ENCODE data around the gene MAFF. TPM values are rescaled to one million over a fixed set of nuclear protein-coding genes. Genes with fewer than 3 reads are reported as not detected.

The MAFF gene
- total RNA-seq, 2 donors from 2014 or later, result 4.7 to 5.5 TPM

- Histone ChIP-seq H3K4me3 (ENCODE audit: low read length) (no peak overlapping the region), H3K9me3 (ENCODE audit: control insufficient read depth, low read length) (no peaks in the 10 kb centered on the region), H3K27ac (ENCODE audit: low read depth, low read length) (no peak overlapping the region), H3K4me1 (ENCODE audit: control insufficient read depth, insufficient read depth, low read length) (peaks cover 6% of the 10 kb centered on the region), H3K36me3 (ENCODE audit: control insufficient read depth, insufficient read depth, low read length) (peaks cover 47% of the 10 kb centered on the region), H3K9ac (ENCODE audit: extremely low read depth, low read length, poor library complexity, severe bottlenecking) (no peak overlapping the region), H3K27me3 (ENCODE audit: control insufficient read depth, insufficient read depth, low read length, poor library complexity, severe bottlenecking) (no peaks in the 10 kb centered on the region)
- Mint-ChIP-seq H3K27ac (no peak overlapping the region), H3K4me3 (no peak overlapping the region), H3K4me1 (peaks cover 24% of the 10 kb centered on the region), H3K36me3 (ENCODE audit: low read depth) (peaks cover 41% of the 10 kb centered on the region), H3K27me3 (ENCODE audit: insufficient read depth) (no peaks in the 10 kb centered on the region), H3K9me3 (no peaks in the 10 kb centered on the region)
- no peak for DNase-seq
- TF ChIP-seq CTCF (conservative IDR thresholded peaks at IDR 0.05), result no peak
- WGBS, 2 experiments (ENCODE audit: insufficient coverage in 1 of 2, insufficient read length in 1 of 2), result 90 to 95% methylated on average over 7 to 8 of the region's 8 CpGs
These were observed 35.0 kb downstream of the MAFF start for GRCh38 chr22:38236786-38237185.

DNA sequence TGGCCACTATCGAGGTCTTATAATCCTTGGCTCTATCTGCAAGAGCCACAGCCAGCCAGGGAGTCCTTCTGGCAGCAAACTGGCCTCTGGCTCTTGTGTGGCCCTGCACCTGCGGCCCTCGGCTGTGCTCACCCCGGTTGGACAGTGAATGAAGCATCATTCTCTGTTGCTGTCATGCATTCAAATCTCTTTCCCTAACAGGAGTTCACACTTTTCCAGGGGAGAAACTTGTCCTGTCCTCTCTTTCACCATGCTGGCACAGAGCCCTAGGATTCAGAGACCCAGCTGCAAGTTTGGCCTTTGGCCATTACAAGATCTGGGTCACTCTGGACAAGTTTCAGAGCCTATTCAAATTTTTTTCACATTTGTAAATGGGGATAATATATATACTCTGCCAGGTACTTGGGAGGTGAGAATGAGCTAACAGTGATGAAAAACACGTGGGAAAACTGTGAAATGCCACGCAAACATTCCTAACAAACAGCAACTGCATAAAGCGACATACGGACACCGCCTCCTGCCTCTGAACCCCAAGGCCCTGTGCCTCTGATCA lies 36.8 kb downstream of the MAFF start:
- no peaks in the 10 kb centered on the region for H3K9me3 Mint-ChIP-seq
- no peaks in the 10 kb centered on the region for H3K27me3 Mint-ChIP-seq (ENCODE audit: insufficient read depth)
- Histone ChIP-seq H3K9me3 (ENCODE audit: control insufficient read depth, low read length) (no peaks in the 10 kb centered on the region), H3K4me1 (ENCODE audit: control insufficient read depth, insufficient read depth, low read length) (peaks cover 6% of the 10 kb centered on the region), H3K27me3 (ENCODE audit: control insufficient read depth, insufficient read depth, low read length, poor library complexity, severe bottlenecking) (no peaks in the 10 kb centered on the region), H3K4me3 (ENCODE audit: low read length) (no peak overlapping the region), H3K9ac (ENCODE audit: extremely low read depth, low read length, poor library complexity, severe bottlenecking) (no peak overlapping the region), H3K36me3 (ENCODE audit: control insufficient read depth, insufficient read depth, low read length) (peaks cover 36% of the 10 kb centered on the region), H3K27ac (ENCODE audit: low read depth, low read length) (no peak overlapping the region)
- no peak overlapping the region for H3K4me3 Mint-ChIP-seq
- H3K4me1 Mint-ChIP-seq, result peaks cover 24% of the 10 kb centered on the region
- 93 to 95% methylated on average over 6 to 9 of the region's 9 CpGs for WGBS, 2 experiments (ENCODE audit: insufficient coverage in 1 of 2, insufficient read length in 1 of 2)
- H3K27ac Mint-ChIP-seq, result peak overlapping the region; percentile 83
- no peak for TF ChIP-seq CTCF (conservative IDR thresholded peaks at IDR 0.05)
- peaks cover 30% of the 10 kb centered on the region for H3K36me3 Mint-ChIP-seq (ENCODE audit: low read depth)
- no peak for DNase-seq

DNA sequence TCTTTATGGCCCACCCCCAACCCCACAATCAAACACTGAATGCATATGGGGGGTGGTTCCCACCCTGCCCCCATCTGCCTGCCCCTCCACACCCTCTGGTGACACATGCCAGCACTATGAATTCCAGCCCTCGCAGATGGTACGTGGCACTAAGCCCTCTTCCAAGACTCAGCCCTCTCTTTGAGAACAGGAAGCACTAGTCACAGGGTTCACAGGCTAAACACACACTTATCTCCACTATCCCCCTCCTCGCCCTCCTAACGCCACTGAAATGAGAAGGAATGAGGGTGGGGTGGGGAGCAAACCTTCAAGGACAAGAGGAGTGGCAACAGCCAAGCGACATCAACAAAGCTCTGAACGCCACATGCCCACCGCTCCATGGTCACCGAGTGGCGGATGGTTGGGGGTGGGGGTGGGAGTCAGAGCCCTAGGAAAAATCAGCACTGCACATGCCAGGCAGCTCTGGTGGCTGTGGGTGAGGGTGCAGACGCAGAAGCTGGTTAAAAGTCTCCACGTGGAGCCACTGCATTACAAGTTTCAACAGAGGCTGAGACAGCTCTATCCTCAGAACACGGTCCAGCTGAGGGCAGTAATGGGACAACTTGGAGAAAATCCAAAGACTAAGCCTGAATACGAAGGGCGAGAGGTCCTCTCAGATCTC lies 37.4 kb downstream of the MAFF start:
- H3K9me3 ChIP-seq (ENCODE audit: control insufficient read depth, low read length), result no peaks in the 10 kb centered on the region
- 84 to 89% methylated on average over 6 to 14 of the region's 14 CpGs for WGBS, 2 experiments (ENCODE audit: insufficient coverage in 1 of 2, insufficient read length in 1 of 2)
- H3K36me3 Mint-ChIP-seq (ENCODE audit: low read depth), result peaks cover 31% of the 10 kb centered on the region
- H3K4me3 Mint-ChIP-seq, result no peak overlapping the region
- no peak for DNase-seq
- peak overlapping the region; percentile 83 for H3K27ac Mint-ChIP-seq
- no peaks in the 10 kb centered on the region for H3K27me3 Mint-ChIP-seq (ENCODE audit: insufficient read depth)
- no peak overlapping the region for H3K4me3 ChIP-seq (ENCODE audit: low read length)
- H3K9ac ChIP-seq (ENCODE audit: extremely low read depth, low read length, poor library complexity, severe bottlenecking), result no peak overlapping the region
- peaks cover 24% of the 10 kb centered on the region for H3K4me1 Mint-ChIP-seq
- TF ChIP-seq CTCF (conservative IDR thresholded peaks at IDR 0.05), result no peak
- H3K27ac ChIP-seq (ENCODE audit: low read depth, low read length), result no peak overlapping the region
- peaks cover 33% of the 10 kb centered on the region for H3K36me3 ChIP-seq (ENCODE audit: control insufficient read depth, insufficient read depth, low read length)
- no peaks in the 10 kb centered on the region for H3K9me3 Mint-ChIP-seq
- peaks cover 6% of the 10 kb centered on the region for H3K4me1 ChIP-seq (ENCODE audit: control insufficient read depth, insufficient read depth, low read length)
- no peaks in the 10 kb centered on the region for H3K27me3 ChIP-seq (ENCODE audit: control insufficient read depth, insufficient read depth, low read length, poor library complexity, severe bottlenecking)

All from endodermal cell (in vitro differentiated cells).